Measurements from ENCODE around the gene CDKAL1.

CDKAL1 gene

DNA sequence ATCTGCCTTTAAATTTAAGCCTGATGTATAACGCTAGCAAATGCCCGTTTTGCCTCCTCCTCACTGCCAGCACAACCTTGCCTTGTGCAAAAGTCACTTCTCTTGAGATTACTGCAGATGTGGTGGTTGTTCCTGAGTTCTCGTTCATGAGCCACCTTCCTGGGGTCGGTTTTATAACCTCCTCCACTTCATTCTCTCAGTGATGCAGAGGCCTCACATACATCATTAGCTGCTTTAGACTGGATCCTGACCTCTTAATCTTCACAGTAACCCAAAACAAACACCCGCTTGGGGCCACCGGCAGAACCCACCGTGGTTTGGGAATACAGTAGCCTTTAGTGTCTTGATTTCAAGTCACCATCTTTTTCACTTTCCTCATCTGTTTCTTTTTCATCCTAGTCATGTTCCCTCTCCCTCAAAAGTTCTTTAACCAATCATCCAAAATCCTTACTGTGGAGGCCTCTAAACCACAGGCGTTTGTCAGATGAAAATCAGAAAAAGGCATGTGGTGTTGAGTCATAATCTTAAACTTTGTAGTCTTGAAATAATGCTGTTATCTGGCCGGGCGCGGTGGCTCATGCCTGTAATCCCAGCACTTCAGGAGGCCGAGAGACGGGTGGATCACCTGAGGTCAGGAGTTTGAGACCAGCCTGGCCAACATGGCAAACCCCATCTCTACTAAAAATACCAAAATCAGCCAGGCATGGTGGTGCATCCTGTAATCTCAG is 629.0 kb downstream of the CDKAL1 start:
- H3K27ac ChIP-seq = peak overlapping the region; percentile 36
- H3K4me3 ChIP-seq (ENCODE audit: low read depth, low read length) = no peak overlapping the region
- in situ Hi-C loops (cut with HindIII; ENCODE audit: low pct_ligation_motif_present, low sequenced_read_pairs) = no loop called here
- peak; percentile 86 for DNase-seq
- no peaks in the 10 kb centered on the region for H3K36me3 ChIP-seq (replicated peaks)
- TF ChIP-seq, protein P1, sequence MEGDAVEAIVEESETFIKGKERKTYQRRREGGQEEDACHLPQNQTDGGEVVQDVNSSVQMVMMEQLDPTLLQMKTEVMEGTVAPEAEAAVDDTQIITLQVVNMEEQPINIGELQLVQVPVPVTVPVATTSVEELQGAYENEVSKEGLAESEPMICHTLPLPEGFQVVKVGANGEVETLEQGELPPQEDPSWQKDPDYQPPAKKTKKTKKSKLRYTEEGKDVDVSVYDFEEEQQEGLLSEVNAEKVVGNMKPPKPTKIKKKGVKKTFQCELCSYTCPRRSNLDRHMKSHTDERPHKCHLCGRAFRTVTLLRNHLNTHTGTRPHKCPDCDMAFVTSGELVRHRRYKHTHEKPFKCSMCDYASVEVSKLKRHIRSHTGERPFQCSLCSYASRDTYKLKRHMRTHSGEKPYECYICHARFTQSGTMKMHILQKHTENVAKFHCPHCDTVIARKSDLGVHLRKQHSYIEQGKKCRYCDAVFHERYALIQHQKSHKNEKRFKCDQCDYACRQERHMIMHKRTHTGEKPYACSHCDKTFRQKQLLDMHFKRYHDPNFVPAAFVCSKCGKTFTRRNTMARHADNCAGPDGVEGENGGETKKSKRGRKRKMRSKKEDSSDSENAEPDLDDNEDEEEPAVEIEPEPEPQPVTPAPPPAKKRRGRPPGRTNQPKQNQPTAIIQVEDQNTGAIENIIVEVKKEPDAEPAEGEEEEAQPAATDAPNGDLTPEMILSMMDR (IDR thresholded peaks at IDR 0.05; ENCODE audit: low read depth, low read length, missing control alignments) = no peak
- H3K27me3 ChIP-seq (replicated peaks) = no peaks in the 10 kb centered on the region

DNA sequence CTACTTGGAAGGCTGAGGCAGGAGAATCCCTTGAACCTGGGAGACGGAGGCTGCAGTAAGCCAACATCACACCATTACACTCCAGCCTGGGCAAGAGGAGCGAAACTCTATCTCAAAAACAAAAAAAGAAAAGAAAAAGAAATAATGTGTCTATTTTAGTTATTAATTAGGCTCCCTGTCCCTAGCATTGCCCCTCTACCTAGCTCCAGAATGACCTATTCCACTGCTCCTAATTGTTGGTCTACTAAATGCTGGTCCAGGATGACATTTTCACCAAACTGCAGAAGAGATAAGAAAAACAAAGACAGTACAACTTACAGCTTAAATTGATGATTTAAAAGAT is 629.6 kb downstream of the CDKAL1 start:
- TF ChIP-seq, protein P1 (IDR thresholded peaks at IDR 0.05; ENCODE audit: low read depth, low read length, missing control alignments) = no peak
- Histone ChIP-seq H3K4me3 (ENCODE audit: low read depth, low read length) (no peak overlapping the region), H3K27ac (peak overlapping the region; percentile 28), H3K27me3 (replicated peaks) (no peaks in the 10 kb centered on the region), H3K36me3 (replicated peaks) (no peaks in the 10 kb centered on the region)
- no peak for DNase-seq
- in situ Hi-C loops (cut with HindIII; ENCODE audit: low pct_ligation_motif_present, low sequenced_read_pairs) = no loop called here

DNA sequence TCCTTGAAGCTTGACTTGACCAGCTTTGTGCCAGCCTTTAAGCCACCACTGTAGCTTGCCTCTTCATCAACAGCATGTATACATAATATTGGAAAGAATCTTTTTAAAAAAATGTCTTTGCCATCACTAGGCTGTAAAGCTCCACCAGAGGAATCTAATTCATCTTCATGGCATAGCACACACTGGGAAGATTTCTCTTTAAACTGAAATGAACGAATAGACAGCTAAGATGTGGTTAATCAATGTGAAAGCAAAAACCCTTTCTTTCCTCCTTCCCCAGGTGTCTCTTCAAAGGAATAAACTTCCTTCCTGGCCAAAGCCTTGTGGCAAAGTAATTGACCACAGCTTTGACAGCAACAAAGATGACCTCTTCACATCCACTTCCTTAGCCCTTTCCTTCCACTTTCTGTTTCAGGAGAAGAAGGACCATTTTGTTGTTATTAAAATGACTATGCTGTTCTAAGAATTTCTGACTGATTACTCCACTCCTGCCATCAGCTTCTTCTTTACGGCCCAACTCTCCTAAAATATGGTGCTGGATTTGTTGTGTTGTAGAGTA is 630.6 kb downstream of the CDKAL1 start:
- in situ Hi-C loops (cut with HindIII; ENCODE audit: low pct_ligation_motif_present, low sequenced_read_pairs) = no loop called here
- DNase-seq = peak; percentile 24
- Histone ChIP-seq H3K36me3 (replicated peaks) (no peaks in the 10 kb centered on the region), H3K27me3 (replicated peaks) (no peaks in the 10 kb centered on the region), H3K4me3 (ENCODE audit: low read depth, low read length) (no peak overlapping the region), H3K27ac (no peak overlapping the region)
- TF ChIP-seq, protein P1 (IDR thresholded peaks at IDR 0.05; ENCODE audit: low read depth, low read length, missing control alignments) = no peak

DNA sequence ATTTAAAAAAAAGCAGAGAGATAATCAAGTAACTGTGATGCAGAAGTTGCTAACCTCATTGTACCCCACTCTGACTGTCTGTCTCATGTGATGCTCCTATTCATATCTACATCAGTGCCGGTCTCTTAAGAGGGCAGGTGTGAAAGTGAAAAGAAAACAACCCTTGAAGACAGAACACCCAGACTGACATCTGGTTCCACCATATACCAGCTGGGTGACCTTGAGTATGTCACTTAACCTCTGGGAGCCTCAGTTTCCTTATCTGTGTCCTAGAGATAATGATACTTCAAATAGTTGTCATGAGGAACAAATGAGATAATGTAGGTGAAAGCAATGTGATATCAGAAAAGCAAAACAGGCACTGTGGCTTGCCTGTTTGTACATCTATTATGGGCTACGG is 632.5 kb downstream of the CDKAL1 start:
- TF ChIP-seq, protein P1 (IDR thresholded peaks at IDR 0.05; ENCODE audit: low read depth, low read length, missing control alignments) = no peak
- DNase-seq = no peak
- no peaks in the 10 kb centered on the region for H3K27me3 ChIP-seq (replicated peaks)
- H3K4me3 ChIP-seq (ENCODE audit: low read depth, low read length) = no peak overlapping the region
- H3K36me3 ChIP-seq (replicated peaks) = no peaks in the 10 kb centered on the region
- in situ Hi-C loops (cut with HindIII; ENCODE audit: low pct_ligation_motif_present, low sequenced_read_pairs) = no loop called here
- no peak overlapping the region for H3K27ac ChIP-seq

DNA sequence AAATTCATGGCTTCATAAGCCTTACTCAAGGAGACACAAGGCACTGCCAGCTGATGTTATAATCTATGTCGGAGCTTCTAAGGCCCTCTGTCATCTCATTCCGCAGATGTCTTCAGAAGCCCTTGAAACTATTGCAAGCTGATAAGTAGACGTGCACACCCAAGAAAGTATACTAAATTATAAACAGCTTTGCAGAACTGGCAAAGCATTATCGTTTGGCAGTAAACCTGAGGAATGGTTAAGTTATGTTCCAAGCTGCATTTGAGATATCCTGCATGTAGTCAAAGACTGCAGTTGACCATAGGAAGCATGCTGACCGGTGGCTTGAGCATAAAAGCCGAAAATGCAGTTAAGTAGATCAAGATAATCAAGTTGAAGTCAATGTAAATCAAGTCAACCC is 633.5 kb downstream of the CDKAL1 start:
- TF ChIP-seq, protein P1 (IDR thresholded peaks at IDR 0.05; ENCODE audit: low read depth, low read length, missing control alignments) = no peak
- H3K27me3 ChIP-seq (replicated peaks) = no peaks in the 10 kb centered on the region
- no peak overlapping the region for H3K27ac ChIP-seq
- no peaks in the 10 kb centered on the region for H3K36me3 ChIP-seq (replicated peaks)
- DNase-seq = no peak
- no peak overlapping the region for H3K4me3 ChIP-seq (ENCODE audit: low read depth, low read length)
- in situ Hi-C loops (cut with HindIII; ENCODE audit: low pct_ligation_motif_present, low sequenced_read_pairs) = no loop called here

DNA sequence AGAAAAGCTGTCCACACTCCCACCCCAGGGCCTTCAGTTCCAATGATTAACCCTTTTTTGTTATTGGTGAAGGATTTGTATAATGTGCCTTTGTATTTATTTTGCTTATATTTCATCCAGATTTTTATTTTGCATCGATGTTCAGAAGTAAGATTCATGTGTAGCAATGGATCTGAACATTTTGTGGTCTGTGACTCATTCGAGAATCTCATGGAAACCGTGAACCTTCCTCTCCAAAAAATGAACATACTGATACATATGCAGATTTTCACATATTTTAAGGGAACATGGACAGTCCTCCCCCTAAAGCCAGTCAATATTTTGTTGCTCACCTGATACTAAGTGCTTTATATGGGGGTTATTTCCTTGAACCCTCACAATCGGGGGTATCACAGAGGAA is 637.5 kb downstream of the CDKAL1 start:
- TF ChIP-seq, protein P1 (IDR thresholded peaks at IDR 0.05; ENCODE audit: low read depth, low read length, missing control alignments) = no peak
- no peaks in the 10 kb centered on the region for H3K36me3 ChIP-seq (replicated peaks)
- in situ Hi-C loops (cut with HindIII; ENCODE audit: low pct_ligation_motif_present, low sequenced_read_pairs) = no loop called here
- H3K27ac ChIP-seq = no peak overlapping the region
- DNase-seq = peak; percentile 43
- H3K4me3 ChIP-seq (ENCODE audit: low read depth, low read length) = no peak overlapping the region
- H3K27me3 ChIP-seq (replicated peaks) = no peaks in the 10 kb centered on the region

All from brain microvascular endothelial cell (primary cell).